ENCODE data around the gene KDELR3.
A peak's percentile ranks its signal among the peaks of the same experiment; 100 is the strongest.

Gene KDELR3

DNA sequence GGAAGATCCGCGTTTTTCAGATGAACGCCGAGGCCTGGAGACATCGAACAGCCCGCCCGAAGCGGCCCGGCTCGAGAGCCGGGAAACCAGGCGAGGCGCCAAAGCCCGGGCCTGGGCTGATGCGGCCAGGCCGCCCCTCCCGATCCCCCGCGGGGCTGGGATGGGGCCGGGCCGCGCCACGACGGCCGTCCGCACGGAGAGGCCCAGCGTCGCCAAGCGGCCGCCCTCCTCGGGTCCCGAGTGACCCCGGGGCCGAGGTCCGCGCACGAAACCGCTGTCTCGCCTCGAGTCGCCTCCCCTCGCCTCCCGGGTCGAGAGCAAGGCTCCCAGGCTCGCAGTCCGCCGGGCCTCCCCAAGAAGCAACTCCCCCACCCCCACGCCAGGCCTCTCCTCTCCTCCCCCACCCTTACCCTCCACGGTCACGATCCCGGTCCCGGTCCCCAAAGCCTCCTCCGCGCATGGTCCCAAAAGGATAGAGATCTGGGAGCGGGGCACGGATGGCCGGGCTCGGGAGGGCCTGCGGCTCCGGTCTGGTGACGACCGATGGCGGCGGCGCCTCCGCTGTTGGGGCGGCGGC is 37.7 kb downstream of the KDELR3 start:
- peaks cover 5 to 47% of the 10 kb centered on the region in 2 donors for H3K36me3 ChIP-seq (replicated peaks in 1 of 2; ENCODE audit: control insufficient read depth in 2 of 2, insufficient read depth in 2 of 2, low read length in 2 of 2)
- H3K4me1 ChIP-seq (ENCODE audit: control insufficient read depth in 2 of 2, insufficient read depth in 1 of 2, low read depth in 1 of 2, low read length in 2 of 2), result peaks cover 8 to 12% of the 10 kb centered on the region in 2 donors
- H2BK120ac ChIP-seq (ENCODE audit: low read depth, low read length), result peak overlapping the region; percentile 99
- H4K8ac ChIP-seq (ENCODE audit: low read depth, low read length), result peak overlapping the region; percentile 100
- peak overlapping the region; percentile 99 for H3K23ac ChIP-seq (ENCODE audit: low read depth, low read length, poor library complexity)
- peak overlapping the region; percentile 65 for H3K4me2 ChIP-seq (ENCODE audit: insufficient read depth, low read length, poor library complexity, severe bottlenecking)
- H2AFZ ChIP-seq (ENCODE audit: low read length), result peak overlapping the region; percentile 87
- H2BK15ac ChIP-seq (ENCODE audit: low read length), result peak overlapping the region; percentile 84
- no peaks in the 10 kb centered on the region for H3K9me3 ChIP-seq (replicated peaks in 1 of 2; ENCODE audit: control insufficient read depth in 2 of 2, insufficient read depth in 1 of 2, low read depth in 1 of 2, low read length in 2 of 2)
- H3K18ac ChIP-seq (ENCODE audit: low read length), result peak overlapping the region; percentile 100
- WGBS, 2 donors (ENCODE audit: extremely low coverage in 2 of 2, insufficient read length in 2 of 2, insufficient replicate concordance in 1 of 2), result no CpG with 5 or more reads among the region's 69 CpGs
- peak overlapping the region; percentile 100 for H2BK5ac ChIP-seq (ENCODE audit: low read length)
- H3K79me1 ChIP-seq (ENCODE audit: low read depth, low read length), result peaks cover 3% of the 10 kb centered on the region
- peak overlapping the region; percentile 100 for H3K14ac ChIP-seq (ENCODE audit: low read length)
- H3K9ac ChIP-seq (ENCODE audit: low read depth, low read length, poor library complexity), result peak overlapping the region; percentile 100
- peak overlapping the region; percentile 95 for H3K4ac ChIP-seq (ENCODE audit: low read length)
- H3K4me3 ChIP-seq (ENCODE audit: low read length in 2 of 2), result peak overlapping the region; percentile 95 to 96
- no peaks in the 10 kb centered on the region for H3K27me3 ChIP-seq (ENCODE audit: control insufficient read depth in 3 of 3, insufficient read depth in 3 of 3, low read depth in 1 of 3, low read length in 3 of 3)
- H2AK5ac ChIP-seq (ENCODE audit: low read depth, low read length), result peak overlapping the region; percentile 100
- DNase-seq (ENCODE audit: low spot score), result no peak
- H3K27ac ChIP-seq (replicated peaks; ENCODE audit: low read length), result peak overlapping the region; percentile 97
- H2BK12ac ChIP-seq (ENCODE audit: low read length), result no peak overlapping the region
- H4K91ac ChIP-seq (ENCODE audit: low read depth, low read length, poor library complexity), result peak overlapping the region; percentile 100

DNA sequence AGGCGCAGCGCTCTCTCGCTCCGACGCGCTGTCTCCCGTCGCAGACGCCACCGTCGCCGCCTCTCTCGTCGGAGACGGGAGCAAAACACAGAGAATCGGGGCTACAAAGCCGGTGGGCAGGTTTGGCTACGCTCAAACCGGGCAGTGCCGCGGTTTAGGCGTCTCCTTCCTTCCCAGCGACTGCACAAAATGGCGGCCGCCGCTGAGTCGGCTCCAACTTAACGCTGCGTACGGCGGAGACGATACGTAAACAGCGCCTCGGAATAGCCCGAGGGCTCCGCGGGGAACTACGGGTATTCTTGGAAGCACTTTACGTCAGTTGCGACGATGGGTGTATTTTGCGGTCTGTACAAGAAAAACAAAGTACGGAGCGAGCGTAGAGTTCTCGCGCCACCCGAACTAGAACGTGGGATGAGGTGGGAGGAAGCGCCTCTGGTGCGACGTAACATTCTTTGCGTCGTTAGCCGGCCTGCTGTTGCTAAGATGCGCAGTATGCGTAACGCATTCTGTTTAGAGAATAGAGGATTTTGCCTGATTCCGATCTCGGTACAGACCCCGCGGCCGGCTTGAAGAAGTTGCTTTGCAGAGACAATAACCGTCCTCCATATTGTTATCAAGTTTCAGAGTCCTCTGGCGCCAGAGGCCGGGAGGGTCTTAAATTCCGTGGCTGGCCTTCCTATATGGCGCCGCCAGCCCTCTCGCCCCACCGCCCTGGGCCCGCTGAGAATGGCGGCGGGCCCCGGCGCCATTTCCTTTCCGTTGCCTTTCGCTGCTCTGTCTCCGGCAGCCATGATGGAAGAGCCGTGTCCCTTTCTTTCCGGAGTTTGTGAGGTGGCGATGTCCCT is 38.4 kb downstream of the KDELR3 start, which contains the start of gene DDX17:
DDX17 (minus strand) TSS at position 194 of the 845 bp plus-strand sequence.
- Histone ChIP-seq H2BK15ac (ENCODE audit: low read length) (peak within 1 kb of the TSS; percentile 93), H3K27ac (replicated peaks; ENCODE audit: low read length) (peak within 1 kb of the TSS; percentile 99), H3K14ac (ENCODE audit: low read length) (peak within 1 kb of the TSS; percentile 100), H3K9ac (ENCODE audit: low read depth, low read length, poor library complexity) (peak within 1 kb of the TSS; percentile 100), H3K79me1 (ENCODE audit: low read depth, low read length) (peaks cover 3% of the 10 kb centered on the region), H3K27me3 (ENCODE audit: control insufficient read depth in 3 of 3, insufficient read depth in 3 of 3, low read depth in 1 of 3, low read length in 3 of 3) (no peaks in the 10 kb centered on the region), H3K4ac (ENCODE audit: low read length) (peak within 1 kb of the TSS; percentile 95), H4K8ac (ENCODE audit: low read depth, low read length) (peak within 1 kb of the TSS; percentile 100), H2BK5ac (ENCODE audit: low read length) (peak within 1 kb of the TSS; percentile 100), H2BK12ac (ENCODE audit: low read length) (no peak within 1 kb of the TSS), H3K18ac (ENCODE audit: low read length) (peak within 1 kb of the TSS; percentile 100), H2AFZ (ENCODE audit: low read length) (peak within 1 kb of the TSS; percentile 91), H3K9me3 (replicated peaks in 1 of 2; ENCODE audit: control insufficient read depth in 2 of 2, insufficient read depth in 1 of 2, low read depth in 1 of 2, low read length in 2 of 2) (no peaks in the 10 kb centered on the region), H4K91ac (ENCODE audit: low read depth, low read length, poor library complexity) (peak within 1 kb of the TSS; percentile 100), H3K36me3 (replicated peaks in 1 of 2; ENCODE audit: control insufficient read depth in 2 of 2, insufficient read depth in 2 of 2, low read length in 2 of 2) (peaks cover 4 to 40% of the 10 kb centered on the region in 2 donors), H3K4me1 (ENCODE audit: control insufficient read depth in 2 of 2, insufficient read depth in 1 of 2, low read depth in 1 of 2, low read length in 2 of 2) (peaks cover 8 to 12% of the 10 kb centered on the region in 2 donors), H3K23ac (ENCODE audit: low read depth, low read length, poor library complexity) (peak within 1 kb of the TSS; percentile 99), H3K4me2 (ENCODE audit: insufficient read depth, low read length, poor library complexity, severe bottlenecking) (peak within 1 kb of the TSS; percentile 65), H2BK120ac (ENCODE audit: low read depth, low read length) (peak within 1 kb of the TSS; percentile 99), H3K4me3 (ENCODE audit: low read length in 2 of 2) (peak within 1 kb of the TSS; percentile 95 to 96), H2AK5ac (ENCODE audit: low read depth, low read length) (peak within 1 kb of the TSS; percentile 100)
- no CpG with 5 or more reads among the region's 83 CpGs for WGBS, 2 donors (ENCODE audit: extremely low coverage in 2 of 2, insufficient read length in 2 of 2, insufficient replicate concordance in 1 of 2)
- peak; percentile 97 for DNase-seq (ENCODE audit: low spot score)

DNA sequence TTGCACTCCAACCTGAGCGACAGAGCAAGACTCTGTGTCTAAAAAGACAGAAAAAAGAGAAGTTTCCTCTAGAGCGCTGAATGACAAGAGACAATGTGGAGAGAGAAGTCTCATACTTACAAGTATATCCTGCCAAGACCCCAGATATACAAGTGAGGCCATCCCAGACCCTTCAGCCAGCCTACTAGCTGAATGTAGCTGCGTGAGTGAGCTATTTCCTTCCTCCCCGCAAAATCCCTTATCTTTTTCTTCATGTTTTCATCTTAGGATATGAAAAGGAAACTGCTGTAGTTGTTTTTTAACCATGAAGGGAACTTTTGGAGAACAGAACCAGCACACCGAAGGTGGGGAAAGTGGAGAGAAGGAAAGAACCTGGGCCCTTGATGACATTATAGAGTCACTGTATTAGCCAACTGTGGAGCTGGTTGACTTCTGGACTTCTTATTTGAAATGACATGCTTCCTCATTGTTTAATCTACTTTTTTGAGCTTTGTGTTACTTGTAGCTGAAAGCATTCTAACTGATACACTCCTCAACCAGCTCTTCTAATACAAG is 42.6 kb downstream of the KDELR3 start:
- H3K14ac ChIP-seq (ENCODE audit: low read length), result no peak overlapping the region
- H3K4me2 ChIP-seq (ENCODE audit: insufficient read depth, low read length, poor library complexity, severe bottlenecking), result no peak overlapping the region
- H2BK5ac ChIP-seq (ENCODE audit: low read length), result no peak overlapping the region
- no peak overlapping the region for H2BK12ac ChIP-seq (ENCODE audit: low read length)
- H3K4me3 ChIP-seq (ENCODE audit: low read length in 2 of 2), result no peak overlapping the region
- no peak overlapping the region for H2BK15ac ChIP-seq (ENCODE audit: low read length)
- no peaks in the 10 kb centered on the region for H3K9me3 ChIP-seq (replicated peaks in 1 of 2; ENCODE audit: control insufficient read depth in 2 of 2, insufficient read depth in 1 of 2, low read depth in 1 of 2, low read length in 2 of 2)
- peaks cover 3% of the 10 kb centered on the region for H3K79me1 ChIP-seq (ENCODE audit: low read depth, low read length)
- peaks cover 3 to 6% of the 10 kb centered on the region in 2 donors for H3K4me1 ChIP-seq (ENCODE audit: control insufficient read depth in 2 of 2, insufficient read depth in 1 of 2, low read depth in 1 of 2, low read length in 2 of 2)
- no CpG with 5 or more reads among the region's 5 CpGs for WGBS, 2 donors (ENCODE audit: extremely low coverage in 2 of 2, insufficient read length in 2 of 2, insufficient replicate concordance in 1 of 2)
- no peaks in the 10 kb centered on the region for H3K36me3 ChIP-seq (replicated peaks in 1 of 2; ENCODE audit: control insufficient read depth in 2 of 2, insufficient read depth in 2 of 2, low read length in 2 of 2)
- H3K27ac ChIP-seq (replicated peaks; ENCODE audit: low read length), result no peak overlapping the region
- H2BK120ac ChIP-seq (ENCODE audit: low read depth, low read length), result no peak overlapping the region
- H4K8ac ChIP-seq (ENCODE audit: low read depth, low read length), result no peak overlapping the region
- H2AK5ac ChIP-seq (ENCODE audit: low read depth, low read length), result no peak overlapping the region
- no peak overlapping the region for H3K9ac ChIP-seq (ENCODE audit: low read depth, low read length, poor library complexity)
- H3K4ac ChIP-seq (ENCODE audit: low read length), result no peak overlapping the region
- H3K18ac ChIP-seq (ENCODE audit: low read length), result no peak overlapping the region
- H4K91ac ChIP-seq (ENCODE audit: low read depth, low read length, poor library complexity), result no peak overlapping the region
- no peaks in the 10 kb centered on the region for H3K27me3 ChIP-seq (ENCODE audit: control insufficient read depth in 3 of 3, insufficient read depth in 3 of 3, low read depth in 1 of 3, low read length in 3 of 3)
- no peak overlapping the region for H3K23ac ChIP-seq (ENCODE audit: low read depth, low read length, poor library complexity)
- DNase-seq (ENCODE audit: low spot score), result no peak
- no peak overlapping the region for H2AFZ ChIP-seq (ENCODE audit: low read length)

DNA sequence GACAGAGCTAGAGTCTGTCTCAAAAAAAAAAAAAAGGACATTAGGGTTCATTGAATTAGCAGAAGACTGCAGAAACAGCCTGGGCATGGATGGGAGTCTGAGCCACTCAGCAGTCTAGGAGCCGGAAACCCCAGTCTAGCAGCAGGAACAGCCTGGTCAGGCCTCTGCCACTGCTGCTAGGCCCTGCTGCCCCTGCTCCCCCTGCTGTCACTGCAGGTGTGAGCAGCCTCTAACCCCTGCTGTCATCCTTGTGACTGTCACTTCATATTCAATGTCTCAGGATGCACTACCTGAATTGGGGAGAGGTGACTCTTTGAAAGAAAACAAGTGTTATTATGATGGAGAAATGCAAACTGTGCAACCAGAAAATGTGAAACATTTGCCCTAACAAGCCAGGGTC is 45.2 kb downstream of the KDELR3 start:
- Histone ChIP-seq H3K14ac (ENCODE audit: low read length) (no peak overlapping the region), H3K9me3 (replicated peaks in 1 of 2; ENCODE audit: control insufficient read depth in 2 of 2, insufficient read depth in 1 of 2, low read depth in 1 of 2, low read length in 2 of 2) (no peaks in the 10 kb centered on the region), H2AK5ac (ENCODE audit: low read depth, low read length) (no peak overlapping the region), H2BK12ac (ENCODE audit: low read length) (no peak overlapping the region), H3K9ac (ENCODE audit: low read depth, low read length, poor library complexity) (no peak overlapping the region), H3K4ac (ENCODE audit: low read length) (no peak overlapping the region), H3K4me3 (ENCODE audit: low read length in 2 of 2) (no peak overlapping the region), H4K8ac (ENCODE audit: low read depth, low read length) (no peak overlapping the region), H2BK5ac (ENCODE audit: low read length) (no peak overlapping the region), H2BK15ac (ENCODE audit: low read length) (no peak overlapping the region), H3K4me1 (ENCODE audit: control insufficient read depth in 2 of 2, insufficient read depth in 1 of 2, low read depth in 1 of 2, low read length in 2 of 2) (no peaks in the 10 kb centered on the region), H3K4me2 (ENCODE audit: insufficient read depth, low read length, poor library complexity, severe bottlenecking) (no peak overlapping the region), H3K18ac (ENCODE audit: low read length) (no peak overlapping the region), H3K36me3 (replicated peaks in 1 of 2; ENCODE audit: control insufficient read depth in 2 of 2, insufficient read depth in 2 of 2, low read length in 2 of 2) (no peaks in the 10 kb centered on the region), H3K79me1 (ENCODE audit: low read depth, low read length) (no peaks in the 10 kb centered on the region), H3K23ac (ENCODE audit: low read depth, low read length, poor library complexity) (no peak overlapping the region), H4K91ac (ENCODE audit: low read depth, low read length, poor library complexity) (no peak overlapping the region), H2BK120ac (ENCODE audit: low read depth, low read length) (no peak overlapping the region), H3K27me3 (ENCODE audit: control insufficient read depth in 3 of 3, insufficient read depth in 3 of 3, low read depth in 1 of 3, low read length in 3 of 3) (no peaks in the 10 kb centered on the region), H2AFZ (ENCODE audit: low read length) (no peak overlapping the region), H3K27ac (replicated peaks; ENCODE audit: low read length) (no peak overlapping the region)
- no peak for DNase-seq (ENCODE audit: low spot score)
- WGBS, 2 donors (ENCODE audit: extremely low coverage in 2 of 2, insufficient read length in 2 of 2, insufficient replicate concordance in 1 of 2), result no CpG with 5 or more reads among the region's 1 CpG
